B cell (primary cell): ENCODE results near the gene ASB4. TPM values are rescaled to one million over a fixed set of nuclear protein-coding genes. Genes with fewer than 3 reads are reported as not detected.

Experiments
- ATAC-seq: fragments of 200-7000 bp; cut with Tn5 transposase; one replicate; pipeline ENCODE4 v1.10.0; 2021; ENCODE audit warnings: low read depth, mild to moderate bottlenecking, moderate number of reproducible peaks, moderate library complexity
- CTCF ChIA-PET: fragments of 350-600 bp; sonication (Branson Sonifier 250); formaldehyde crosslinking; loops from one replicate; lab custom pipeline; 2021; ENCODE audit warnings: antibody characterized with exemption, inconsistent platforms; lab: Charles Lee
- POLR2A ChIA-PET: fragments of 350-600 bp; sonication (Branson Sonifier 250); formaldehyde crosslinking; loops from one replicate; lab custom pipeline; 2021; ENCODE audit warnings: antibody characterized with exemption; lab: Charles Lee
- DNase-seq: peaks from one replicate; pipeline ENCODE4 v3.0.0; 2013
- H2AFZ ChIP-seq: 2 replicates; pipeline ENCODE4 v1.6.1; 2012; ENCODE audit warnings: mild to moderate bottlenecking, low read depth, low read length; ENCODE audit not compliant: insufficient read depth, poor library complexity, severe bottlenecking
- H3K27ac ChIP-seq, 2 donors: 1 replicate in 1 of 2; 2 replicates in 1 of 2; pipeline ENCODE4 v1.5.1; 2012 to 2013; ENCODE audit warnings: low read length in 2 of 2, mild to moderate bottlenecking in 2 of 2, moderate library complexity in 1 of 2
- H3K27me3 ChIP-seq, 4 experiments: fragments of 200-600 bp in 1 of 4; sonication (generic) in 1 of 4; replicated peaks in 1 of 4; 1 replicate in 2 of 4; 2 replicates in 2 of 4; pipeline versions ENCODE4 v1.6.1 to v1.7.0; 2013 to 2016; ENCODE audit warnings: low read length in 3 of 4, mild to moderate bottlenecking in 2 of 4, mixed read lengths in 1 of 4, moderate library complexity in 1 of 4; ENCODE audit not compliant: insufficient read depth in 4 of 4, control insufficient read depth in 3 of 4; ENCODE audit errors: control extremely low read depth in 1 of 4
- H3K36me3 ChIP-seq, 2 experiments: replicated peaks in 1 of 2; 1 replicate in 1 of 2; 2 replicates in 1 of 2; pipeline versions ENCODE4 v1.6.1 to v1.7.1; 2013; ENCODE audit warnings: low read length in 1 of 2; ENCODE audit not compliant: insufficient read depth in 2 of 2, control insufficient read depth in 1 of 2; ENCODE audit errors: control extremely low read depth in 1 of 2, extremely low read depth in 1 of 2
- H3K4me1 ChIP-seq, 2 donors: fragments of 200-600 bp in 1 of 2; sonication (generic) in 1 of 2; 1 replicate in 1 of 2; 2 replicates in 1 of 2; pipeline versions ENCODE4 v1.5.1 to v1.6.1; 2013 to 2017; ENCODE audit warnings: low read length in 2 of 2; ENCODE audit not compliant: control insufficient read depth in 2 of 2, insufficient read depth in 2 of 2
- H3K4me2 ChIP-seq: replicated peaks from 2 replicates; pipeline ENCODE3; 2012; ENCODE audit warnings: mild to moderate bottlenecking, low read depth, low read length; ENCODE audit not compliant: poor library complexity, severe bottlenecking
- H3K4me3 ChIP-seq, 5 experiments: fragments of 200-600 bp in 1 of 5; sonication (generic) in 1 of 5; 1 replicate in 3 of 5; 2 replicates in 2 of 5; pipeline versions ENCODE4 v1.5.1 to v1.7.0; 2011 to 2016; ENCODE audit warnings: low read length in 4 of 5, mild to moderate bottlenecking in 4 of 5, low read depth in 2 of 5, control low read depth in 1 of 5, moderate library complexity in 1 of 5; ENCODE audit not compliant: insufficient read depth in 1 of 5; ENCODE audit errors: control extremely low read depth in 1 of 5, extremely low read depth in 1 of 5
- H3K79me2 ChIP-seq: fragments of 200-600 bp; sonication (generic); one replicate; pipeline ENCODE4 v1.6.0; 2016; ENCODE audit warnings: low read length; ENCODE audit not compliant: control insufficient read depth, insufficient read depth
- H3K9ac ChIP-seq: fragments of 200-600 bp; sonication (generic); 2 replicates; pipeline ENCODE4 v1.6.1; 2017; ENCODE audit warnings: mild to moderate bottlenecking, low read length, moderate library complexity
- H3K9me3 ChIP-seq, 3 donors: one replicate each; pipeline versions ENCODE4 v1.6.1 to v1.7.1; 2013; ENCODE audit warnings: low read length in 2 of 3; ENCODE audit not compliant: control insufficient read depth in 2 of 3, insufficient read depth in 1 of 3; ENCODE audit errors: control extremely low read depth in 1 of 3
- H4K20me1 ChIP-seq: 2 replicates; pipeline ENCODE4 v1.6.0; 2012; ENCODE audit warnings: mild to moderate bottlenecking, low read length; ENCODE audit not compliant: insufficient read depth, control insufficient read depth, poor library complexity, severe bottlenecking
- H3K27ac Mint-ChIP-seq: one replicate; pipeline ENCODE4 v1.8.0; 2021; ENCODE audit warnings: mixed read lengths
- H3K27me3 Mint-ChIP-seq: one replicate; pipeline ENCODE4 v1.8.0; 2021; ENCODE audit warnings: mixed read lengths
- H3K4me1 Mint-ChIP-seq: one replicate; pipeline ENCODE4 v1.8.0; 2021; ENCODE audit warnings: mixed read lengths
- H3K4me3 Mint-ChIP-seq: one replicate; pipeline ENCODE4 v1.8.0; 2021; ENCODE audit warnings: mixed read lengths
- H3K9me3 Mint-ChIP-seq: one replicate; pipeline ENCODE4 v1.8.0; 2022; ENCODE audit warnings: mixed read lengths; ENCODE audit not compliant: insufficient read depth
- EZH2 ChIP-seq: IDR thresholded peaks from 2 replicates; pipeline ENCODE4 v1.6.1; 2012; ENCODE audit warnings: borderline replicate concordance, low read depth, mild to moderate bottlenecking, moderate library complexity, low read length; ENCODE audit not compliant: insufficient read depth, poor library complexity, severe bottlenecking
- WGBS: methylation state at CpG from one replicate; pipeline ENCODE4 v1.1.5; 2013; ENCODE audit warnings: missing lambda C conversion rate; ENCODE audit not compliant: insufficient coverage; 5-methylcytosine and 5-hydroxymethylcytosine counted together
- intact Hi-C: fragments of 100-400 bp; cut with micrococcal nuclease; formaldehyde crosslinking; loops from one replicate; pipeline ENCODE4 v1.10.0; 2022
- polyA plus RNA-seq: library from polyadenylated mRNA; depleted of rRNA; stranded (reverse); fragments of >200 nt; gene quantifications from 2 replicates; pipeline ENCODE4 v1.2.3, GENCODE V29; 2012
- total RNA-seq, 2 donors: library from RNA; stranded (reverse); fragments of 120-200 nt in 1 of 2; gene quantifications; 1 replicate in 1 of 2; 2 replicates in 1 of 2; pipeline versions ENCODE4 v1.2.3 to v1.2.4, GENCODE V29; 2013 to 2022
- TF ChIP-seq, protein P1 (sequence below): fragments of 200-600 bp; IDR thresholded peaks from one replicate; pipeline ENCODE4 v1.8.0; 2022; ENCODE audit warnings: antibody characterized with exemption, mild to moderate bottlenecking

Gene ASB4
- total and polyA plus RNA-seq, 2 donors (not counting 1 experiment from before 2014, with no cell fraction given): not detected

DNA sequence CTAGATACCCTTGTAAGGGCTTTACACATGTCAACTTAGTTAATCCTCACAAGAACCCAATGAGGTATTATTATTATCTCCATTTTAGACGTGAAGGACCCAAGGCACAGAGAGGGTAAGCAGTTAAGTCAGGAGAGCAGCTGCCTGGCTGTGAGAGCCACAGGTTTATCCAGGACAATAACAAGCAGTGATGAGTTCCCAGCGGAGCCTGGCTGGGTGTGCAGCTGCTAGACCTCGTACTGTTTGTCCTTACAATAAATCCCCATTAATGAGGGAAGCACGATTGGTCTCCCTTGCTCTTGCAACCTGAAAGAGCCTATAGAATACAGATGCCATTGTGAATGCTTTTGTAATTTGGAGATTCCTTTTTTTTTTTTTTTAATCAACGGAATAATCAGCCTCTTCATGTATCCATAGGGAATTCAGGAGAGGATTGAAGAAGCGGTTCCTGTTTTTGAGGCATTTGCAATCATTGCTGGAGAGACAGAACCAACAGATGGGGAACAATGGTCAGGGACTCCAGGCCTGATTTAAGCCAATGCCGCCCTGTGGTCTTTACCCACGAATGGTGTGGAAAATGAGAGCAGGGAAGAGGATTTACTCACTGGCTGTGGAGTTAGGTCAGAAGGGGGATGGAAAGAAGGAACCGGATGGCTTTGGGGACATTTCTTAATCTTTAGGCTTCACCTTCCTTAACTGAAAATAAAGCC, 12.3 kb upstream of the ASB4 start:
- Histone ChIP-seq H3K27ac (no peak overlapping the region), H3K36me3 (no peaks in the 10 kb centered on the region), H3K4me1 (peaks cover 6% of the 10 kb centered on the region in 2 donors), H2AFZ (no peak overlapping the region), H3K9ac (no peak overlapping the region), H3K27me3 (no peaks in the 10 kb centered on the region), H4K20me1 (no peaks in the 10 kb centered on the region), H3K9me3 (no peaks in the 10 kb centered on the region), H3K4me3 (no peak overlapping the region), H3K4me2 (no peak overlapping the region), H3K79me2 (no peaks in the 10 kb centered on the region)
- CTCF ChIA-PET: interaction anchor here (0.7 to 12.6 kb wide), 4 partner anchors 23 to 1024 kb away, joined by 3 to 246 read pairs (median 16); no protein-coding TSS in a partner anchor
- intact Hi-C loops: loop anchor here (10.0 kb wide), 1 partner anchor 129 kb away; no protein-coding TSS in a partner anchor
- ATAC-seq: no peak
- WGBS: 91% methylated on average over 7 of the region's 9 CpGs
- POLR2A ChIA-PET: no interaction called here
- H3K4me3 Mint-ChIP-seq: no peak overlapping the region
- H3K27ac Mint-ChIP-seq: no peak overlapping the region
- H3K4me1 Mint-ChIP-seq: peaks cover 11% of the 10 kb centered on the region
- H3K9me3 Mint-ChIP-seq: no peaks in the 10 kb centered on the region
- peaks cover 8% of the 10 kb centered on the region for H3K27me3 Mint-ChIP-seq
- TF ChIP-seq, protein P1, sequence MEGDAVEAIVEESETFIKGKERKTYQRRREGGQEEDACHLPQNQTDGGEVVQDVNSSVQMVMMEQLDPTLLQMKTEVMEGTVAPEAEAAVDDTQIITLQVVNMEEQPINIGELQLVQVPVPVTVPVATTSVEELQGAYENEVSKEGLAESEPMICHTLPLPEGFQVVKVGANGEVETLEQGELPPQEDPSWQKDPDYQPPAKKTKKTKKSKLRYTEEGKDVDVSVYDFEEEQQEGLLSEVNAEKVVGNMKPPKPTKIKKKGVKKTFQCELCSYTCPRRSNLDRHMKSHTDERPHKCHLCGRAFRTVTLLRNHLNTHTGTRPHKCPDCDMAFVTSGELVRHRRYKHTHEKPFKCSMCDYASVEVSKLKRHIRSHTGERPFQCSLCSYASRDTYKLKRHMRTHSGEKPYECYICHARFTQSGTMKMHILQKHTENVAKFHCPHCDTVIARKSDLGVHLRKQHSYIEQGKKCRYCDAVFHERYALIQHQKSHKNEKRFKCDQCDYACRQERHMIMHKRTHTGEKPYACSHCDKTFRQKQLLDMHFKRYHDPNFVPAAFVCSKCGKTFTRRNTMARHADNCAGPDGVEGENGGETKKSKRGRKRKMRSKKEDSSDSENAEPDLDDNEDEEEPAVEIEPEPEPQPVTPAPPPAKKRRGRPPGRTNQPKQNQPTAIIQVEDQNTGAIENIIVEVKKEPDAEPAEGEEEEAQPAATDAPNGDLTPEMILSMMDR: no peak
- TF ChIP-seq EZH2: no peak
- DNase-seq: no peak
